Hematopoietic multipotent progenitor cell treated with erythropoietin and hydrocortisone succinate and interleukin-3 and kit ligand, for 4 days (in vitro differentiated cells): ENCODE results near the gene ARL8B.

Experiments
- DNase-seq: peaks from one replicate; pipeline ENCODE4 v3.0.0-alpha.2; 2015

Gene ARL8B

DNA sequence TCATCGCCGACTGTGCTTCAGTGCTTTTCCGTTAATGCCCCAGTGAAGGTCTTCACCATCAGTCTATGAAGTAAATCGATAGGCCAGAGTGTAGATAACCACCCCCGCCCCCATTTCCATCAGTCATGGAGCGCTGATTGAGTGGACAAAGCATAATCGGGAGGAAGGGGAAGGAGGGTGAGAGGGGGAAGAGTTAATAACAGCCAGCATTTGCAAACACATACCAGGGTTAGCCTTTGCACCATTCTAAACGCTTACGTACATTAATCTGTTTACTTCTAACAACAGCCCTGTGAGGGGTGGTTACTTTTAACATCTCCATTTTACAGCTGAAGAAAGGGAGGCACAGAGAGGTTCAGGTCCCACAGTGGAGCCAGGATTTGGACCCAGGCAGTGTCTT, 92.3 kb downstream of the ARL8B start:
- DNase-seq, result no peak

DNA sequence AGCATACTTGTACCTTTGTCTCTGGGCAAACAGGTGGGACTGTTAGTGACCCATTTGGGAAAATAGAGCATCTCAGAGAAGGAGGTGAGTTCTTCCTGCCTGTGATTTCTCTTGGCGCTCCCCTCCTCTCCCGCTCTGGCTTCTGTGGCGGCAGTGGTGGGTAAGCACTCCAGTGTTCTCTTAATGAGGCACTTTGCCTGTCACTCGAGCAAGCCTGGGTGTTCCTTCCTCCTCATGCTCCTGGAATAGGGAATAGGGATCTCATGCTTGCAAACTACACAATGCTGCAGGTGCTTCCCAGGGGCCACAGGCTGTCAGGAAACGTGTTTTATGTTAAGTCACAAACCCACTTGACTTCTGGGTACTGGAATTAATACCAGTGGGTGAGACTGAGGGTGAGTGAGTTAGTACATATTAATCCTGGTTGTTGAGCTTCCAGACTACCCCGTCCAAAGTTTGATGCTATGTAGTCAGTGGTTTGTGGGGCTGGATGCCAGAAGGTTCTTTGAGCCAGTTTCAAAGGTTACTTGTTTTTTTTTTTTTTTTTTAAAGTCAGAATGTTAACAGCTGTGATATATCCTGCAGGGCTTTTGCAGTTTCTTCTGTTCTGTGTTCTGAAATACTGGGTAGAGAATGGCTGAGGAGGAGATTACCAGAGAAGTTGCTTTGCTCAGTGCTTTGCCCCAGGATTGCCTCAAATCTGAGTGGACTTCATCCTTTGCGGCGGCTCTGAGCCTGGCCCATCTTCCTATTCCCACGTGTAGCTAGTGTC, 95.9 kb downstream of the ARL8B start:
- no peak for DNase-seq

DNA sequence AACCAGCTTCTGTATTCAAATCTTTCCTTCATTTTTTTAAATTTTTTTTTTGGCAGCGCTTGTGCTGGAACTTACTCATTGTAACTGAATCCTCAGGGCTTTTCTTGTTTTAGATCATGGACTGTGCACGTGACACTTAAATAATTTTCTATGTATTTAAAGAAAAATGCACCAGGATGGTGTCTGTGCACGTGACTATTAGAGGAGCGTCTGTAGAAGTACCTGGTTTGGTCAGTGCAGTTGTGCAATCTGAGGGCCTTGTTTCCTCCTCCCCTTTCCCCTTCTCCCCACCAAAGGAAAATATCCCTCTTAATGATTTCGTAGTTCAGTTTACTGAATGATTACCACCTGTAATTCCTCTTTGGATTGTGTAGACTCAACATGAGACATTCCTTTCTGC, 96.7 kb downstream of the ARL8B start:
- no peak for DNase-seq

DNA sequence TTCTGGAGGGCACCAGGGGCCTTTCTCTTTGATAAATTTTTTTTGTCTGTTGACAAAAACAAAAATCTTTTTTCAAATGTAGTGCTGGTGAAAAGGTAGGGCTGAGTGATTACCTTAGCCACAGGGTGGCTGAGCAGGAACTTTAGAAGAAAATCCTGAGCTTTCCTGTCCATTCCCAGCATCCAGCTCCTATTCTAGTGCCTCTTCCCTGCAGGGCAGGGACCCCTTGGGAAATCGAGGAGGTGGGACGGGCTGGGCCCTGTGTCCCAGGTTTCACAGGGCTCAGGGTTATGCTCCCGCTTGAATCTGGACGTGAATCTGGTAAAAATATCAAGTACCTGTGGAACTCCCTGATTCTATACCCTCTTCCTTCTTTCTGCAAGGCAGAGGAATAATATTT, 97.1 kb downstream of the ARL8B start:
- DNase-seq, result no peak

DNA sequence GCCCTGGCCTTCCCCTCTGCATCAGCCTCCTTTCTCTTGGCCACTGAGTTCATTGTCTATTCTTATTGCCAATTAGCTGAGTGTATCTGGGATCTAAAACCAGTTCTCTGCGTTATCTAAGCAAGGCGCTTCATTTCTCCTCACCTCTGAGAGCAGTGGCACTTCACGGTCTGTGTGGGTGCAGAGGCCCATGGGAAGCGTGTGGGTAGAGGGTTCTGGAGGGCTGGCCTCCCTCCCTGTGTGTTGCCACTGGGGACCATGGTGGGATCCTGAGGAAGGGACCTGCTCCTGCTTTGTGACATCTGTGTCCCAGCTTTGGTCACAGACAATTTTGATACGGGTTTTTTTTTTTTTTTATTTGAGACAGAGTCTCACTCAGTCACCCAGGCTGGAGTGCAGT, 98.1 kb downstream of the ARL8B start:
- DNase-seq, result no peak

DNA sequence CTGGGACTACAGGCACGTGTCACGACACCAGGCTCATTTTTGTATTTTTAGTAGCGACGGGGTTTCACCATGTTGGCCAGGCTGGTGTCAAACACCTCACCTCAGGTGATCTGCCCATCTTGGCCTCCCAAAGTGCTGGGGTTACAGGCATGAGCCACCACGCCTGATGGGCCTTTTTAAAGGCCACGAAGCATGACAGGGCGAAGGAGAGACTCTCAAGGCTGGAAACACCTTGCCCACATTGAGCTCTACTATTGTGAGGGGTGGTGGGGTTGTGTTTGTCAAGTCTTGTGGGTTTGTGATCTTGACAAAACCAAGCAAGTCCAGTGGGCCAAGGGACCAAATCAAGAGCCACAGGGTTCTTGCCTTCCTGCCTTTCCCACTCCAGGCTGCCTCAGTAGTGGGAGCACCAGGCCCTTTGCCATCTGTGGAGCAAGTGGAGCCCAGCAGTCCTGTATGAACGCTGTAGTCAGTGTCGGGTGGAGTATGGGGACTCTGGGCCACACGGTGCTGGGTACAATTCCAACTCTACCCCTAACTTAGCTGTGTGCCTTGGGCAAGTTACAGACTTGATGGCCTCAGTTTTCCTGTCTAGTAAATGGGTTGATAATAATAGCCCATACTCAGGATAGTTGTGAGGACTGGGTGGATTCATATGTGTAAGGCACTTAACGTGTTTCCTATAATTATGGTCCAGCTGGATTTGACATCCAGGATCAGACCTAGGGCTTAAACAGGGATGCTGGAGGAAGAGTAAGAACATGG, 98.8 kb downstream of the ARL8B start:
- no peak for DNase-seq

DNA sequence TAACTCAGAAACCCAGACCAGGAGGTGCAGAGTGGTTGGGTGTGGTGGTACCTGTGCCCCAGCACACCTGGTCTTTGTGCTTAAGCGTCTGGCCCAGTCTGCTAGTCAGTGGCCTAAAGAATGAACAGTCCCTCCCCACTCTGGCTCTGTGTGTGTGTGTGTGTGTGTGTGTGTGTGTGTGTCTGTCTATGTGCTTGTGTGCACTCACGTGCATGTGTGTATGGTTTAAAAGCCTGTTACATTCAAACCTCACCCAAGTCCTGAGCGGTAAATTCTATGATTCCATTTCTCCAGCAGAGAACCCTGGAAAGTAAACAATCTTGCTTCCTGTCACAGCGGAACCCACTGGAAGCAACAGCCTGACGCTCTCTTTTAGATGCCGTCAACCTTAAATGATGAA, 99.6 kb downstream of the ARL8B start:
- no peak for DNase-seq

DNA sequence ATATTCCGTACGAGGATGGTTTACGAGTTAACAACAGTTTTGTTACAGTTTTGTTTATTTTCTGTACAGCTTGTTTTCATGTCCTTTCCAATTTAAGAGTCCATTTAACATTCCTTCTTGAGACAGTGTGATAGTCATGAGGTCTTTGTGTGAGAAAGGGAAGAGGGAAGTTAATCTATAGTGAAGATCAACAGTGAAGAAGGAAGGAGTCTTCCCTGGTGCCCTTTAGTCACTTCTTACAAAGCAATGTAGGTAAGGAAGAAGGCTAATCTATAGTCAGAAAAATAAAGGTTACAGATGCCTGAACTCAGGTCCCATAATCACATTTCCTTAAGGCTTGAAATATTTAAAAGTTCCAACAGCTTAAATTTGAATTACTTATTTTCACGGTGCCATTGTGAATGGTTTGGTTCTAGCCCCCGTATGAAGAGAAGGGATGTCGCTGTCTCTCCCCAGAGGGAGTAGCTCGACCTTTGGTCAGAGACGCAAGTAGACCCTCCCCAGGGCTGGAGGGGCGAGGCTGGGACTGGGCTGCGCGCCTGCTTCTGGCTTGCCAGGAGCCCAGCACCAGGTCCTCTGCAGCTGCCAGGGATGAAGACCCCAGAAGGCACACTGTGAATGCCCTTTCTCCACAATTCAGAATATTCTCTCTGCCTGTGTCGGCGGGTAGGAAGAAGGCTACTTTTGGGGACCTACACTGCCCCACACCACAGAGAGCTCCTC, 100.4 kb downstream of the ARL8B start:
- DNase-seq, result no peak

DNA sequence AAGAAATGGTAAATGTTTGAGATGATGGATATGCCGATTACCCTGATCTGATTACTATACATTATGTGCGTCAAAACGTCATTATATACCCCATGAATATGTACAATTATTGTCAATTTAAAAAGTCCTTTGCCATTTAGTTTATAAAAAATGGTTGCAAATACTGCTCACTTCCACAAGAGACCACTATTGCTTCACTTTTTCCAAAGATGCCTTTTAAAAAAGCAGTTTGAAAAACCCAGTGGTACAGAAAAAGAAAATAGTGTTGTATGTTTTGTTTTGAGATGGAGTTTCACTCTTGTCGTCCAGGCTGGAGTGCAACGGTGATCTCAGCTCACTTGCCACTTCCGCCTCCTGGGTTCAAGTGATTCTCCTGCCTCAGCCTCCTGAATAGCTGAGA, 104.7 kb downstream of the ARL8B start:
- DNase-seq, result peak; percentile 72

DNA sequence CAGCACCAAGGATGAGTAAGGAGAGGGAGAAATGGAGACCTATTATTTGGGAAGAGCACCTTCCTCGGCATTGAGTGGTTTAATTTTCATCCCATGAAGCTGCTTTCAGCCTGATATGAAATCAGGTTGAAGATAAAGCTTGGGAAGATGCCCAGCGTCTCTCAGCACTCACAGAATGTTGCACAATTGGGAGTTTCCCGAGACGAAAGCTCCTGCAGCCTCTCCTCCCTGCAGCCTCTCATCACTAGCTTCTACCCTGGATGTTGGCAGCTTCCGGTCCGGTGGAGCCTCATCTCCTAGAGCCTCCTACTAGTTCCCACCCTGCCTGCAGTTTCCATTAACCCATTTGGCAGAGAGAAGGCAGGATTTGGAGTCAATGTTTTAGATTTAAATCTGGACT, 105.7 kb downstream of the ARL8B start:
- no peak for DNase-seq

DNA sequence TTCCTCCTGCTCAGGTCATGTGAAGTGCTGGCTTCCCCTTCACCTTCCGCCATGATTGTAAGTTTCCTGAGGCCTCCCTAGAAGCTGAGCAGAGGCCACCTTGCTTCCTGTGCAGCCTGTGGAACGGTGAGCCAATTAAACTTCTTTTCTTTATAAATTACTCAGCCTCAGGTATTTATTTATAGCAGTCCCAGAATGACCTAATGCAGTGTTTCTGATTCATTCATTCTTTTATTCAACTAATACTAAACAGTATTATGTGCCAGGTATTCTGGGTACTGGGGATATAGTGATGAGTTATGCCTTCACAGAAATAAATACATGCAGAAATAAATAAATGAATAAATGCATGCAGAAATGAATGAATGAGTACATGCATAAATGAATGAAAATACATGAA, 107.3 kb downstream of the ARL8B start:
- no peak for DNase-seq
